HUES64 (cell line): ENCODE data around the gene ZNF655.
"Not testable (repeated sequence)": the region's sequence is repeated elsewhere in the genome, so short reads cannot be mapped to it uniquely, and the experiment has no call there.

Experiments used
- H3K27ac ChIP-seq: 2 replicates; pipeline ENCODE4 v1.7.0; 2013; ENCODE audit warnings: low read depth, low read length, inconsistent platforms
- H3K27me3 ChIP-seq: 2 replicates; pipeline ENCODE4 v1.6.1; 2013; ENCODE audit warnings: mild to moderate bottlenecking, low read length; ENCODE audit not compliant: insufficient read depth
- H3K36me3 ChIP-seq: 2 replicates; pipeline ENCODE4 v1.6.1; 2013; ENCODE audit warnings: mild to moderate bottlenecking, low read length; ENCODE audit not compliant: insufficient read depth
- H3K4me1 ChIP-seq: 2 replicates; pipeline ENCODE4 v1.6.1; 2013; ENCODE audit warnings: mild to moderate bottlenecking, low read length, moderate library complexity; ENCODE audit not compliant: insufficient read depth
- H3K4me3 ChIP-seq: 2 replicates; pipeline ENCODE4 v1.5.1; 2013; ENCODE audit warnings: mild to moderate bottlenecking, low read length, moderate library complexity
- H3K9ac ChIP-seq: 2 replicates; pipeline ENCODE4 v1.6.1; 2013; ENCODE audit warnings: mild to moderate bottlenecking, low read depth, low read length
- H3K9me3 ChIP-seq: 2 replicates; pipeline ENCODE4 v1.6.1; 2013; ENCODE audit warnings: low read depth, low read length; ENCODE audit not compliant: insufficient read depth
- WGBS: fragments of 150-250, 120-280 bp; methylation state at CpG from one replicate; pipeline ENCODE4 v1.1.7; 2013; ENCODE audit warnings: missing lambda C conversion rate; 5-methylcytosine and 5-hydroxymethylcytosine counted together

Gene ZNF655

DNA sequence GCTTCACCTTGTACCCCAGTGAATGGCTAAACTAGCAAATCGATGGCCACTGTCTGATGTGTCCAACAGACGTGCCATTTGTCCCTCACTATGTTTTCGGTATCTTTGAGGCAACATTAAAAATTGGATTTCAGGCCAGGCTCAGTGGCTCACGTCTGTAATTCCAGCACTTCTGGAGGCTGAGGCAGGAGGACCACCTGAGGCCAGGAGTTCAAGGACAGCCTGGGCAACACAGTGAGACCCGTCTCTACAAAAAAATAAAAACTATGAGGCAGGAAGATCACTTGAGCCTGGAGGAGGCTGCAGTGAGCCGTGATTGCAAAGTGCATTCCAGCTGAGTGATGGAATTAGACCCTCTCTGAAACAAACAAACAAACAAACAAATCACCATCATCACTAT is 14.5 kb upstream of the ZNF655 start:
- Histone ChIP-seq H3K4me3 (no peak overlapping the region), H3K4me1 (no peaks in the 10 kb centered on the region), H3K36me3 (peaks cover 23% of the 10 kb centered on the region), H3K9ac (no peak overlapping the region), H3K27ac (no peak overlapping the region), H3K9me3 (peaks cover 24% of the 10 kb centered on the region), H3K27me3 (no peaks in the 10 kb centered on the region)
- WGBS, result 96% methylated on average over 6 of the region's 6 CpGs

DNA sequence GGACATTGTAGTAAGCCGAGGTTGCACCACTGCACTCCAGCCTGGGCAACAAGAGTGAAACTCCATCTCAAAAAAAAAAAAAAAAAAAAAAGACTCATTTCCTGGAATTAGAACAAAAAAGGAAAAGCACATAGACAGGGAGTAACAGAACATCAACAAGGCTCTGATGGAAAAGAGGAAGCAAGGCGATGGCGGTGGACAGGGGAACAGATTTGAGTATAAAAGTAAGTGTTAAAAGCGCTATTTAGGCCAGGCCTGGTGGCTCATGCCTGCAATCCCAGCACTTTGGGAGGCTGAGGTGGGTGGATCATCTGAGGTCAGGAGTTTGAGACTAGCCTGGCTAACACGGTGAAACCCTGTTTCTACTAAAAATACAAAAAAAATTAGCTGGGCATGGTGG is 13.1 kb upstream of the ZNF655 start:
- not testable (repeated sequence) for H3K27me3 ChIP-seq, H3K9ac ChIP-seq, H3K4me3 ChIP-seq, H3K4me1 ChIP-seq, H3K27ac ChIP-seq
- WGBS, result 96% methylated on average over 5 of the region's 5 CpGs
- peaks cover 20% of the 10 kb centered on the region for H3K9me3 ChIP-seq
- peaks cover 23% of the 10 kb centered on the region for H3K36me3 ChIP-seq

DNA sequence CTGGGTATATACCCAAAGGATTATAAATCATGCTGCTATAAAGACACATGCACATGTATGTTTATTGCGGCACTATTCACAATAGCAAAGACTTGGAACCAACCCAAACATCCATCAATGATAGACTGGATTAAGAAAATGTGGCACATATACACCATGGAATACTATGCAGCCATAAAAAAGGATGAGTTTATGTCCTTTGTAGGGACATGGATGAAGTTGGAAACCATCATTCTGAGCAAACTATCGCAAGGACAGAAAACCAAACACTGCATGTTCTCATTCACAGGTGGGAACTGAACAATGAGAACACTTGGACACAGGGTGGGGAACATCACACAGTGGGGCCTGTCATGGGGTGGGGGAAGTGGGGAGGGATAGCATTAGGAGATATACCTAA is 8.9 kb upstream of the ZNF655 start:
- H3K27me3 ChIP-seq, H3K9ac ChIP-seq, H3K4me3 ChIP-seq, H3K27ac ChIP-seq, H3K4me1 ChIP-seq, H3K9me3 ChIP-seq: not testable (repeated sequence)
- WGBS, result no CpG with 5 or more reads among the region's 2 CpGs
- H3K36me3 ChIP-seq, result peaks cover 27% of the 10 kb centered on the region

DNA sequence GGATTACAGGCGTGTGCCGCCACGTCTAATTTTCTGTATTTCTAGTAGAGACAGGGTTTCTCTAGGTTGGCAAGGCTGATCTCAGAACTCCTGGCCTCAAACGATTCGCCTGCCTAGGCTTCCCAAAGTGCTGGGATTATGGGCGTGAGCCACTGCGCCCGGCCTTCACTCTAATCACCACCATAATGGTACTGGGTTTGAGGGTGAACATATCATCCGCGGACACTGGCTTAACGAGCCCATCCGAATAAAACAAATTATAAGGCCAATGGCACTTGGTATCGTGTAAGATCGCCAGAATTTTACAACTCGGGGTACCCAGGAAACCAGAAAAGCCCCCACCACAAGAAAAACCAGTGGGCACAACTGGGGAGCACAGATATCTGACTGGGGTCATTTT is 7.1 kb upstream of the ZNF655 start:
- 15% methylated on average over 15 of the region's 15 CpGs for WGBS
- peaks cover 5% of the 10 kb centered on the region; the same call in 1 of the 2 replicates for H3K9me3 ChIP-seq
- no peaks in the 10 kb centered on the region for H3K4me1 ChIP-seq
- peak overlapping the region; percentile 84 for H3K4me3 ChIP-seq
- H3K27ac ChIP-seq, result peak overlapping the region; percentile 55; the same call in 1 of the 2 replicates
- H3K9ac ChIP-seq, result peak overlapping the region; percentile 92
- peaks cover 33% of the 10 kb centered on the region for H3K36me3 ChIP-seq
- no peaks in the 10 kb centered on the region for H3K27me3 ChIP-seq

DNA sequence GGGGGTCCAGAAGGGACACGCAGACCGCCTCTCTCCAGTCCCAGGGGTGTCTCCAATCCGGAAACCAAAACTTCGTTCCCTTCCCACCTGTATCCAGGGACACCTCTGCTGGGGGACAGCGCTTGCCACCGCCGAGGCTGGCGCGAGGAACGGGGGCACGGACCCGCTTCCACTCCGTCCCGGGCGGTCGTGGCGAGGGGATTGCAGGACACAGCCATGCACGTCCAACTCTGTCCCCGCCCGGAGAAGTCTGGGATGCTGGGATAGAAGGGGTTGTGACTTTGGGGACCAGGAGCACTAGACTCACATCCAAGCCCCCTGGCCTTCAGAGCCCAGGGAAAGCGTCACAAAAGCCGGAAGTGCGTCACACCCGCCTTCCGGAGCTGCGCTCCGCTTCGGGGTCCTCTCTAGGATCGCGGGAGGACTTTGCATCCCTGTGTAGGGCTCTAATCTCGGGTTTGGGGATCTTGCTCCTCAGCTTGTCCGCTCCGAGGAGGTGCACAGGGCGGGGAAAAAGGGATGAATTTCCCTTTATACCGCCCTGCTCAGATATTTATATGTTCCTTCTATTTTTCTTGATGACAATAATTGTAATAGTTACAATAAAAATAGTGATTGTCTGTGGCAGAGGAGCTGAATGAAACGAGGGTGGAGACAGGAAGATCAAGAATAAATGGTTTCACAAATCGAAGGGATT is 6.5 kb upstream of the ZNF655 start, which contains the start of gene FAM200A:
FAM200A (minus strand) TSS at position 348 of the 697 bp plus-strand sequence. CDS start 3,707 bp downstream, outside the sequence.
- 1% methylated on average over 36 of the region's 37 CpGs for WGBS
- peak within 1 kb of the TSS; percentile 84 for H3K4me3 ChIP-seq
- H3K9me3 ChIP-seq, result peaks cover 4% of the 10 kb centered on the region; the same call in 1 of the 2 replicates
- H3K27me3 ChIP-seq, result no peaks in the 10 kb centered on the region
- peak within 1 kb of the TSS; percentile 55 for H3K27ac ChIP-seq
- H3K9ac ChIP-seq, result peak within 1 kb of the TSS; percentile 92
- H3K4me1 ChIP-seq, result no peaks in the 10 kb centered on the region
- H3K36me3 ChIP-seq, result peaks cover 32% of the 10 kb centered on the region

DNA sequence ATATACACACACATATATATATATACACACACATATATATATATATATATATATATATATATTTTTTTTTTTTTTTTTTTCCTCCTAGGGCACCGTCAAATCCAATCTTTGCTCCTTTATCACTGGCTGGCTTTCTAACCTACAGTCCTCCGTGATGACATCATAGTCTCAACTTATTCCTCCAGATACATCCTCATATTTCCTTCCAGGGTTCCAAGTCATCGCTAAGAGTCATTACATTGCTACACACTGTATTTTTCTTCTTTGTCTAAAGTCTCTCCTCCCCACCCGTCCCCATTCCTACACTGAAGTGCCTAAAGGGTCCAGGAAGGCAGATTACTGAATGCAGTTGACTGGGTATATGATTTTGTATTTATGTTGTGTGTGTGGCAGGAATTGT is 5.4 kb upstream of the ZNF655 start:
- Histone ChIP-seq H3K4me1 (0 out of 2 replicates have a peak, but pooled peaks cover 3% of the 10 kb centered on the region), H3K27me3 (no peaks in the 10 kb centered on the region), H3K4me3 (no peak overlapping the region), H3K27ac (no peak overlapping the region), H3K9ac (no peak overlapping the region), H3K36me3 (peaks cover 20% of the 10 kb centered on the region), H3K9me3 (no peaks in the 10 kb centered on the region)
- 93% methylated on average over 4 of the region's 4 CpGs for WGBS

DNA sequence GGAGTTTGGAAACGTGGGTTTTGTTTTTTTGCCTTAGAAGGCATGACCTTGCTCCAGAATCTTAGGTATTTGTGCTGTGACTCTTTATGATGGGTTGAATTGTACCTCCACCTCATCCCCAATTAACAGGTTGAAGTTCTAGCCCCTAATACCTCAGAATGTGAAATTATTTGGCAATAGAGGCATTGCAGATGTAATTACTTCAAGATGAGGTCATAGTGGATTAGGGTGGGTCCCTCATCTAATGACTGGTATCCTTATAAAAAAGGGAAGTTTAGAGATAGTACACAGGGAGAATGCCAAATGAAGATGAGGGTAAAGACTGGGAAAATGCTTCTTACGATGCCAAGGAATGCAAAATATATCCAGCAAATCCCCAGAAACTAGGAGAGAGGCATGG is 3.5 kb upstream of the ZNF655 start:
- H3K9ac ChIP-seq, result no peak overlapping the region
- no peak overlapping the region for H3K4me3 ChIP-seq
- no peaks in the 10 kb centered on the region for H3K27me3 ChIP-seq
- H3K36me3 ChIP-seq, result peaks cover 14% of the 10 kb centered on the region
- 88% methylated on average over 2 of the region's 2 CpGs for WGBS
- H3K27ac ChIP-seq, result no peak overlapping the region
- 0 out of 2 replicates have a peak, but pooled peaks cover 3% of the 10 kb centered on the region for H3K4me1 ChIP-seq
- no peaks in the 10 kb centered on the region for H3K9me3 ChIP-seq

DNA sequence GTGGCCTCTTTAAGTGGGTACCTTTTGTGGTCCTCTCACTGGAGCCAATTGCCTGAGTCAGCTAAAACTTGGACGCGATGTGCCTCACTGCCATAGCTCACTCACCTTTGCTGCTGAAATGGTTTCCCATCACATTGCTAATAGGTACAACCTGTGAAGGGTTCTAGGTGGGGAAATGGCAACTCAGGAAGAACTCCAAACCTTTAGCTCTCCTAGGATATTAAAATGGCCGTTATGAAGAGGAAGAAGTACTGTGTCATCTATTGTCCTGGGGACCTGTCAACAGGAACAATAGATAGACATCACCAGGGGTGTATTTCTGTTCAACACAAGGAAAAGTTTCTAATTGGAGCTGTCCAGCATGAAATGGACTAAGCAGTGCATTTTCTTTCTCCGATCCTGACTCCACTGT is 1.2 kb upstream of the ZNF655 start:
- Histone ChIP-seq H3K27me3 (no peaks in the 10 kb centered on the region), H3K4me1 (0 out of 2 replicates have a peak, but pooled peaks cover 3% of the 10 kb centered on the region), H3K4me3 (peak overlapping the region; percentile 96), H3K9me3 (no peaks in the 10 kb centered on the region), H3K36me3 (peaks cover 36% of the 10 kb centered on the region), H3K27ac (no peak overlapping the region), H3K9ac (peak overlapping the region; percentile 99)
- WGBS, result 94% methylated on average over 4 of the region's 4 CpGs

DNA sequence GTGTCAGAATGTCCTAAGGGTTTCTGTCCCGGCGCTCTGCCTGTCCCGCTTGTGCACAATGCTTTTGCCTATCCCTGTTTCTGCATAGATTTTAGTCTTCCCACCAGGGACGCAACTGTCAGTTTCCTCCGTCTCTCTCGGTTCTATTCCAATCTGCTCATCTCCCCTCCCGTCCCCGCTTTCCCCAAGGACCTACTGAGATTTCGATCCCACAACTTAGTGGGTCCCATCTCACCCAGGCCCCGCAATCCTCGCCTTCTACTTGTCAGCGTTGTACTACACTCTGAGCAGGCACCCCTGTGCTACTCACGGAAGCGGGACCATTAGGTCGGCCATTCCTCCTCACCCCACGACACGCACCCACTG is 519 bp upstream of the ZNF655 start:
- Histone ChIP-seq H3K9me3 (no peaks in the 10 kb centered on the region), H3K27ac (peak overlapping the region; percentile 97), H3K27me3 (no peaks in the 10 kb centered on the region), H3K4me1 (peaks cover 3% of the 10 kb centered on the region; the same call in 1 of the 2 replicates), H3K36me3 (peaks cover 43% of the 10 kb centered on the region), H3K9ac (peak overlapping the region; percentile 99), H3K4me3 (peak overlapping the region; percentile 96)
- 2% methylated on average over 17 of the region's 17 CpGs for WGBS

DNA sequence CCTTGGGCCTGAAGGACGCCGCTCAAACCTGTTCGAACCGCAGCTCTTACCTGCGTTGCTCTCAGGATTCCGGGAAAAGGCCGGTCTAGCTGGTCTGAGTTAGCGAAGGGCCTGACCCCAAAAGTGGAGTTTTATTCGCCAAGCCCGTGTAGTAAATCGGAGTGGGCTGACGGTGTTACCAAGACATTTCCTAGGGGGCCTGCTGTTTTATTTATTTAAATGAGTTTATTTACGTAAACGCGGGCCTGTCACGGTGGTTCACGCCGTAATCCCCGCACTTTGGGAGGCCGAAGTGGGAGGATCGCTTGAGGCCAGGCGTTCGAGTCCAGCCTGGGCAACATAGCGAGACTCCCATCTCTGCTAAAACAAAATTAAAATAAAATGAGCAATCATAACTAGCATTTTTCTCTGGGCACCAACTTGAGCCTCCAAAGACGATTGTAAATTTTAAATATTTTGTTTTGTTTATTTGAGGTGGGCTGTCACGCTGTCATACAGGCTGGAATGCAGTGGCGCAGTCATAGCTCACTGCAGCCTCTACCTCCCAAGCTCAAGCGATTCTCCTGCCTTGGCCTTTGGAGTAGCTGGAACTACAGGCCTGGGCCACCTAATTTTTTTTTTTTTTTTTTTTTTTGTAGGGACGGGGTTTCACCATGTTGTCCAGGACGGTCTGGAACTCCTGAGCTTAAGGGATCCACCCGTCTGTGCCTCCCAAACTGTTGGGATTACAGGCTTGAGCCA is 903 bp downstream of the ZNF655 start:
- Histone ChIP-seq H3K9me3 (no peaks in the 10 kb centered on the region), H3K27me3 (no peaks in the 10 kb centered on the region), H3K4me1 (peaks cover 3% of the 10 kb centered on the region; the same call in 1 of the 2 replicates), H3K4me3 (peak overlapping the region; percentile 96), H3K27ac (peak overlapping the region; percentile 97), H3K36me3 (peaks cover 53% of the 10 kb centered on the region), H3K9ac (peak overlapping the region; percentile 99)
- 28% methylated on average over 31 of the region's 31 CpGs for WGBS
